WTC11 (cell line): ENCODE results near the gene ACTR3C. TPM values are rescaled to one million over a fixed set of nuclear protein-coding genes. Genes with fewer than 3 reads are reported as not detected.
A peak's percentile ranks its signal among the peaks of the same experiment; 100 is the strongest.

Source experiments
- ATAC-seq: fragments of 200-7000 bp; cut with Tn5 transposase; 2 replicates; pipeline ENCODE4 v1.10.0; 2021; ENCODE audit warnings: mild to moderate bottlenecking, moderate library complexity
- CTCF ChIA-PET: fragments of 300-600 bp; sonication (Branson Sonifier 250); formaldehyde crosslinking; loops from one replicate; lab custom pipeline; 2021; ENCODE audit warnings: antibody characterized with exemption; lab: Charles Lee
- POLR2A ChIA-PET: fragments of 350-600 bp; sonication (Branson Sonifier 250); formaldehyde crosslinking; loops from one replicate; lab custom pipeline; 2021; ENCODE audit warnings: antibody characterized with exemption; lab: Charles Lee
- DNase-seq: peaks from one replicate; pipeline ENCODE4 v3.0.0; 2021; ENCODE audit warnings: low spot score
- H3K27ac Mint-ChIP-seq: 2 replicates; pipeline ENCODE4 v1.8.0; 2021; ENCODE audit warnings: mixed read lengths
- H3K27me3 Mint-ChIP-seq: 2 replicates; pipeline ENCODE4 v1.8.0; 2021; ENCODE audit warnings: low read depth, mild to moderate bottlenecking, moderate library complexity, mixed read lengths
- H3K36me3 Mint-ChIP-seq: 2 replicates; pipeline ENCODE4 v1.8.0; 2021; ENCODE audit warnings: mixed read lengths
- H3K4me1 Mint-ChIP-seq: 2 replicates; pipeline ENCODE4 v1.8.0; 2022; ENCODE audit warnings: mixed read lengths
- H3K4me3 Mint-ChIP-seq: 2 replicates; pipeline ENCODE4 v1.8.0; 2021; ENCODE audit warnings: mild to moderate bottlenecking, moderate library complexity, mixed read lengths
- H3K9me3 Mint-ChIP-seq: 2 replicates; pipeline ENCODE4 v1.8.0; 2021; ENCODE audit warnings: mixed read lengths
- ELF4 ChIP-seq: sonication (generic); formaldehyde crosslinking; IDR thresholded peaks from 2 replicates; pipeline ENCODE4 v1.8.1; 2022; ENCODE audit warnings: low read depth, mild to moderate bottlenecking, moderate library complexity, missing genetic modification reagents
- EMX1 ChIP-seq: fragments of 250-450 bp; sonication (Bioruptor Pico); IDR thresholded peaks from 2 replicates; pipeline ENCODE4 v1.8.0; 2021; ENCODE audit warnings: mild to moderate bottlenecking
- ETV6 ChIP-seq: sonication (generic); formaldehyde crosslinking; IDR thresholded peaks from 2 replicates; pipeline ENCODE4 v1.8.1; 2022; ENCODE audit warnings: mild to moderate bottlenecking, missing genetic modification reagents
- FOXP1 ChIP-seq: sonication (generic); formaldehyde crosslinking; IDR thresholded peaks from 2 replicates; pipeline ENCODE4 v1.8.0; 2022; ENCODE audit warnings: missing genetic modification reagents, mild to moderate bottlenecking, moderate library complexity, borderline replicate concordance
- NFE2L1 ChIP-seq: sonication (generic); formaldehyde crosslinking; IDR thresholded peaks from 2 replicates; pipeline ENCODE4 v1.8.1; 2023; ENCODE audit warnings: missing genetic modification reagents
- NR1H2 ChIP-seq: sonication (generic); formaldehyde crosslinking; IDR thresholded peaks from 2 replicates; pipeline ENCODE4 v1.9.0; 2021; ENCODE audit warnings: mild to moderate bottlenecking, moderate library complexity, missing genetic modification reagents
- NR2C2 ChIP-seq: sonication (generic); formaldehyde crosslinking; IDR thresholded peaks from 2 replicates; pipeline ENCODE4 v1.8.0; 2022; ENCODE audit warnings: mild to moderate bottlenecking, missing genetic modification reagents
- PRRX2 ChIP-seq: fragments of 250-450 bp; sonication (Bioruptor Pico); IDR thresholded peaks from 2 replicates; pipeline ENCODE4 v1.8.0; 2021; ENCODE audit warnings: mild to moderate bottlenecking
- RORB ChIP-seq: fragments of 250-450 bp; sonication (Bioruptor Pico); IDR thresholded peaks from 2 replicates; pipeline ENCODE4 v1.9.0; 2021; ENCODE audit warnings: mild to moderate bottlenecking
- TEAD1 ChIP-seq: sonication (generic); formaldehyde crosslinking; IDR thresholded peaks from 2 replicates; pipeline ENCODE4 v1.8.0; 2022; ENCODE audit warnings: mild to moderate bottlenecking, missing genetic modification reagents
- ZNF121 ChIP-seq: sonication (generic); formaldehyde crosslinking; IDR thresholded peaks from 2 replicates; pipeline ENCODE4 v1.8.0; 2023; ENCODE audit warnings: missing genetic modification reagents
- ZNF423 ChIP-seq: fragments of 250-450 bp; sonication (Bioruptor Pico); IDR thresholded peaks from 2 replicates; pipeline ENCODE4 v2.1.2; 2022; ENCODE audit warnings: mild to moderate bottlenecking, moderate library complexity
- ZNF671 ChIP-seq: fragments of 250-450 bp; sonication (Bioruptor Pico); IDR thresholded peaks from 2 replicates; pipeline ENCODE4 v1.8.0; 2021; ENCODE audit warnings: mild to moderate bottlenecking
- total RNA-seq: library from RNA; stranded (reverse); gene quantifications from 3 replicates; pipeline ENCODE4 v1.2.3, GENCODE V29; 2021
- TF ChIP-seq, protein P1 (sequence below): sonication (generic); formaldehyde crosslinking; IDR thresholded peaks from 2 replicates; pipeline ENCODE4 v1.8.0; 2023; ENCODE audit warnings: mild to moderate bottlenecking, missing genetic modification reagents
- TF ChIP-seq, protein P2 (sequence below): sonication (generic); formaldehyde crosslinking; IDR thresholded peaks from 2 replicates; pipeline ENCODE4 v1.8.1; 2022; ENCODE audit warnings: low read depth, mild to moderate bottlenecking, moderate library complexity, missing genetic modification reagents, borderline replicate concordance
- TF ChIP-seq, protein P3 (sequence below): fragments of 250-450 bp; sonication (Bioruptor Pico); conservative IDR thresholded peaks from 2 replicates; pipeline ENCODE4 v1.9.0; 2021; ENCODE audit warnings: mild to moderate bottlenecking
- TF ChIP-seq, protein P4 (sequence below): sonication (generic); formaldehyde crosslinking; IDR thresholded peaks from 2 replicates; pipeline ENCODE4 v1.8.1; 2022; ENCODE audit warnings: mild to moderate bottlenecking, moderate library complexity, missing genetic modification reagents
- TF ChIP-seq, protein P5 (sequence below): sonication (generic); formaldehyde crosslinking; IDR thresholded peaks from 2 replicates; pipeline ENCODE4 v1.8.1; 2023; ENCODE audit warnings: mild to moderate bottlenecking, missing genetic modification reagents

The ACTR3C gene
- total RNA-seq, 1 experiment from 2014 or later = 1.4 TPM

DNA sequence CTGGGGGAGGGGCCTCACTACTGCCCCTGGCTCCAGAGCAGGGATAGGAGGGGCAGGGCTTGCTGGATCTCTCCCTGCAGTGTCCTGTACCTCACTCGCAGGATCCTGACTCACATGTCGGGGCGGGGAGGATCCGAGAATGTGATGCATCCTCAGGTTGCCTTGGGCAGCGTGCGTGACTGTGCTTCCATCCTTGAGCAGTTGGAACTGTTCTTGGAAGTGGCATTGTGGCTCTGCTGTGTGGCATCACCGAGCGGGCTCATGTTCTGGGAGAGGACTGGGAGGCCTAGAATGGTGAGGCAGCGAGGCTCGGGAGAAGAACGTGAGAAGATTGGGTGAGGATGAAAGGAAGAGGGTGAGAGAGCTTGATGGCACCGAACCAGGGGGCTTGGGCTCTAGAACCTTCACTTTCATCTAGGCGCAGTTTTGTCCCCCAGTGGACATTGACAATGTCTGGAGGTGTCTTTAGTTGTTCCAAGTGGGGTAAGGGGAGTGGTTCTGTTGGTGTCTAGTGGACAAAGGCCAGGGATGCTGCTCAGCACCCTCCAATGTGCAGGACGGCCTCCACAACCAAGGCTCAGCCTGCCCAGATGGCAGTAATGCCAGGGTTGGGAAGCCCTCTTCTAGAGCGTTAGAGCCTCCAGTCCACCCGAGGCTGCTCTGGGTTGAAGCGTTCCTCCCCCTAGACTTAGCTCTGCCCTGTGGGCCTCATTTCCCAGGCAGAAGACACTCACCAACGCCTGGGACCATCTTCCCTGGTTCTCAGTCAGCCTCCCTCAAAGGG lies 9.7 kb upstream of the ACTR3C start:
- peak overlapping the region; percentile 93 for H3K27ac Mint-ChIP-seq
- no peaks in the 10 kb centered on the region for H3K27me3 Mint-ChIP-seq
- ATAC-seq (no peak), DNase-seq (no peak)
- peaks cover 27% of the 10 kb centered on the region for H3K36me3 Mint-ChIP-seq
- TF ChIP-seq, protein P1, sequence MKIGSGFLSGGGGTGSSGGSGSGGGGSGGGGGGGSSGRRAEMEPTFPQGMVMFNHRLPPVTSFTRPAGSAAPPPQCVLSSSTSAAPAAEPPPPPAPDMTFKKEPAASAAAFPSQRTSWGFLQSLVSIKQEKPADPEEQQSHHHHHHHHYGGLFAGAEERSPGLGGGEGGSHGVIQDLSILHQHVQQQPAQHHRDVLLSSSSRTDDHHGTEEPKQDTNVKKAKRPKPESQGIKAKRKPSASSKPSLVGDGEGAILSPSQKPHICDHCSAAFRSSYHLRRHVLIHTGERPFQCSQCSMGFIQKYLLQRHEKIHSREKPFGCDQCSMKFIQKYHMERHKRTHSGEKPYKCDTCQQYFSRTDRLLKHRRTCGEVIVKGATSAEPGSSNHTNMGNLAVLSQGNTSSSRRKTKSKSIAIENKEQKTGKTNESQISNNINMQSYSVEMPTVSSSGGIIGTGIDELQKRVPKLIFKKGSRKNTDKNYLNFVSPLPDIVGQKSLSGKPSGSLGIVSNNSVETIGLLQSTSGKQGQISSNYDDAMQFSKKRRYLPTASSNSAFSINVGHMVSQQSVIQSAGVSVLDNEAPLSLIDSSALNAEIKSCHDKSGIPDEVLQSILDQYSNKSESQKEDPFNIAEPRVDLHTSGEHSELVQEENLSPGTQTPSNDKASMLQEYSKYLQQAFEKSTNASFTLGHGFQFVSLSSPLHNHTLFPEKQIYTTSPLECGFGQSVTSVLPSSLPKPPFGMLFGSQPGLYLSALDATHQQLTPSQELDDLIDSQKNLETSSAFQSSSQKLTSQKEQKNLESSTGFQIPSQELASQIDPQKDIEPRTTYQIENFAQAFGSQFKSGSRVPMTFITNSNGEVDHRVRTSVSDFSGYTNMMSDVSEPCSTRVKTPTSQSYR (CRISPR knock-in tag) = no peak
- TF ChIP-seq, protein P2, sequence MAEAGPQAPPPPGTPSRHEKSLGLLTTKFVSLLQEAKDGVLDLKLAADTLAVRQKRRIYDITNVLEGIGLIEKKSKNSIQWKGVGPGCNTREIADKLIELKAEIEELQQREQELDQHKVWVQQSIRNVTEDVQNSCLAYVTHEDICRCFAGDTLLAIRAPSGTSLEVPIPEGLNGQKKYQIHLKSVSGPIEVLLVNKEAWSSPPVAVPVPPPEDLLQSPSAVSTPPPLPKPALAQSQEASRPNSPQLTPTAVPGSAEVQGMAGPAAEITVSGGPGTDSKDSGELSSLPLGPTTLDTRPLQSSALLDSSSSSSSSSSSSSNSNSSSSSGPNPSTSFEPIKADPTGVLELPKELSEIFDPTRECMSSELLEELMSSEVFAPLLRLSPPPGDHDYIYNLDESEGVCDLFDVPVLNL (CRISPR knock-in tag) = no peak
- TF ChIP-seq ZNF671 (CRISPR knock-in tag) = no peak
- H3K9me3 Mint-ChIP-seq = no peaks in the 10 kb centered on the region
- ChIA-PET CTCF (no interaction called here), POLR2A (no interaction called here)
- peaks cover 80% of the 10 kb centered on the region for H3K4me1 Mint-ChIP-seq
- no peak overlapping the region for H3K4me3 Mint-ChIP-seq

DNA sequence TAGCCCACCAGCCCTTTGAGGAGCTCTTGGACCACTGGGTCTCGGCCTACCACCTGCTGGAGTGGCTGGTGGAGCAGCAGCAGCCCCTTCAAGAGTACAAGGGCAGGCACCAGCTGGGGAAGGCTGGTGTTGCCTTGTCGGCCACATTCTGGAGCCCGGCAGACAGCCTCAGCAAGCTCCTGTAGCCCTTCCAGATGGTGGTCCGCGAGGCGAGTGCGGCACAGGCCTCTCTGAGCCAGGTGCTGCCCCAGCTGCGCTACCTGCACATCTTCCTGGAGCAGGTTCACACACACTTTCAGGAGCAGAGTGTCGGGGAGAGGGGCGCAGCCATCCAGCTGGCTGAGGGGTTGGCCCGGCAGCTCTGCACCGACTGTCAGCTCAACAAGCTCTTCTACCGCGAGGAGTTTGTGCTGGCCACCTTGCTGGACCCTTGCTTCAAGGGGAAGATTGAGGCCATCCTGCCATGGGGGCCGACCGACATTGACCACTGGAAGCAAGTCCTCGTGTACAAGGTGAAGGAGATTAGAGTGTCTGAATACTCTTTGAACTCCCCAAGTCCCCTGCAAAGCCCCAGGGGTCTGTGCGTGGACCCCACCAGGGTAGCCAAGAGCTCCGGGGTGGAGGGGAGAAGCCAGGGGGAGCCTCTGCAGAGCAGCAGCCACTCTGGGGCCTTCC lies 7.0 kb upstream of the ACTR3C start:
- ChIA-PET POLR2A (interaction anchor here (0.6 to 2.2 kb wide), 9 partner anchors 10 to 1040 kb away, joined by 3 to 9 read pairs (median 3); partner anchors contain the start of genes RARRES2 and REPIN1), CTCF (interaction anchor here (0.6 to 1.5 kb wide), 10 partner anchors 8 to 657 kb away, joined by 3 to 6 read pairs (median 4); no protein-coding TSS in a partner anchor)
- H3K27ac Mint-ChIP-seq = peak overlapping the region; percentile 82
- H3K4me1 Mint-ChIP-seq = peaks cover 60% of the 10 kb centered on the region
- TF ChIP-seq ZNF121 (peak; percentile 39; the same call in 1 of the 2 replicates), NR2C2 (CRISPR knock-in tag) (no peak), ZNF671 (CRISPR knock-in tag) (no peak), ELF4 (CRISPR knock-in tag) (no peak), FOXP1 (CRISPR knock-in tag) (peak; percentile 41; the same call in 1 of the 2 replicates), NFE2L1 (CRISPR knock-in tag) (no peak)
- ATAC-seq = no peak
- no peaks in the 10 kb centered on the region for H3K9me3 Mint-ChIP-seq
- no peak for DNase-seq
- H3K4me3 Mint-ChIP-seq = no peak overlapping the region
- H3K27me3 Mint-ChIP-seq = 0 out of 2 replicates have a peak, but pooled peaks cover under 1% of the 10 kb centered on the region
- H3K36me3 Mint-ChIP-seq = peaks cover 43% of the 10 kb centered on the region

DNA sequence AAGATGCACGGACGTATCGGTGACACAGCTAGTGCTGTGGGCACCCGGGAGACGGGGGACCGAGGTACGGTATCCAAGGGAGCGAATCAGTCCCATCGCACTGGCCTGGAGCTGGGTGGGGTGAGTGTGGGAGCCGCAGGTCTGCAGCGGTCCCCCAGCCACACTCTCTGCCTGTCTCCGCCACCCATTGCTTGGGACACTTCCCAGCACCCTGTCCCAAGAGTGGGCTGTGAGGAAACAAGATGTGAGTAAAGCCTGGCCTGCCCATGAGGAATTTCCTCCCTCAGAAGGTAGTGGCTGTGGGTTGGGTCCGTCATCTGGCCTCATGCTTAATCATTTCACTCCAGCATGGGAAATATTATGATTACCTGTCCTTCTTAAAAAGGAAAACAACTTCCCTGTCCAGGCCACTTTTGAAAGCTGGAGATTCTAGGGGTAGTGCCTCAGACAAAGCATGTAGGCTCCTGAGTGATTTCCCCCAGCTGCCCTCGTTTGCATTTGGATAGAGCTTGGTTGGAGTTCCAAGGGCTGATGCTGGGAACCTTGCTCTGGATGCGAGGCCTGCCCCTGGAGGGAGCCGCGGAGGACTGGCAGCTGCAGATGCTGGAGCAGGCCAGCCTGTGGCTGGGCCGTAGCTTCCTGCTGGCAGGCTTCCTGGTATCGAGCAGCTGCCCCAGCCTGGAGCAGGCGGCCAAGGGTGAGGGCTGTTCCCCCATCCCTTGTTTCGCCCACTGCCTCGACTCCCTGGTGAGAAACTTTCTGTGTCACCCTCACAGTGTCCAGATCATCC lies 6.2 kb upstream of the ACTR3C start:
- DNase-seq (peak; percentile 81), ATAC-seq (peak; percentile 94)
- Mint-ChIP-seq H3K4me3 (peak overlapping the region; percentile 26; the same call in 1 of the 2 replicates), H3K27ac (peak overlapping the region; percentile 97), H3K4me1 (peaks cover 60% of the 10 kb centered on the region), H3K9me3 (no peaks in the 10 kb centered on the region), H3K36me3 (peaks cover 44% of the 10 kb centered on the region), H3K27me3 (0 out of 2 replicates have a peak, but pooled peaks cover 2% of the 10 kb centered on the region)
- CTCF ChIA-PET = interaction anchor here (0.7 to 1.5 kb wide), 11 partner anchors 9 to 646 kb away, joined by 3 to 6 read pairs (median 4); no protein-coding TSS in a partner anchor
- POLR2A ChIA-PET = interaction anchor here (0.6 to 2.2 kb wide), 11 partner anchors 9 to 1039 kb away, joined by 3 to 9 read pairs (median 3); partner anchors contain the start of genes RARRES2 and REPIN1
- TF ChIP-seq, protein P3, sequence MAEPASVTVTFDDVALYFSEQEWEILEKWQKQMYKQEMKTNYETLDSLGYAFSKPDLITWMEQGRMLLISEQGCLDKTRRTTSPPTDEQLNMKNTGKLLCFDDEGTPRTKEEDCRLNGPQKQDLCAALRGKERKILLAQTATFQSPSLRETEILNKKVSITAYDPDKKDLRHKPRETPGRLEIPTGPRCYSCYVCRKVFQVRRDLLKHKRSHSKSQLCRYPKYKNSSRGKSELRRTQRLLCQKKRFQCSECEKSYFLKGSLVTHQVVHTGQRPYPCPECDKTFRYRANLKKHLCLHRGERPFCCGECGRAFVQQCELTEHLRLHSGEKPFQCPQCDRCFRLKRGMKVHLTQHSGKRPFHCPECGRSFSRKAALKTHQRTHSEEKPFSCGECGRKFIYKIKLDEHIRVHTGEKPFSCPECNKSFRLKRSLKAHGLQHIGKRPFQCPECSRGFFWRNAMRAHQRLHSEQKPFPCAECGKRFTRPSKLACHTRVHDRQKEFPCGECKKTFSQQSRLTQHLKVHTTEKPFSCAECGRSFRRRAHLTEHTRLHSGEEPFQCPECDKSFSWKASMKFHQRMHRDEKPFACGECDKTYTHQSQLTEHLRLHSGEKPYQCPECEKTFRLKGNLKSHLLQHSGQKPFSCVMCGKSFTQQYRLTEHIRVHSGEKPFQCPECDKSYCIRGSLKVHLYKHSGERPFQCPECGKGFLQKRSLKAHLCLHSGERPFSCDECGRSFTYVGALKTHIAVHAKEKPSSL (CRISPR knock-in tag) = no peak
- TF ChIP-seq EMX1 (CRISPR knock-in tag) = no peak
- TF ChIP-seq RORB (CRISPR knock-in tag) = no peak
- TF ChIP-seq, protein P4, sequence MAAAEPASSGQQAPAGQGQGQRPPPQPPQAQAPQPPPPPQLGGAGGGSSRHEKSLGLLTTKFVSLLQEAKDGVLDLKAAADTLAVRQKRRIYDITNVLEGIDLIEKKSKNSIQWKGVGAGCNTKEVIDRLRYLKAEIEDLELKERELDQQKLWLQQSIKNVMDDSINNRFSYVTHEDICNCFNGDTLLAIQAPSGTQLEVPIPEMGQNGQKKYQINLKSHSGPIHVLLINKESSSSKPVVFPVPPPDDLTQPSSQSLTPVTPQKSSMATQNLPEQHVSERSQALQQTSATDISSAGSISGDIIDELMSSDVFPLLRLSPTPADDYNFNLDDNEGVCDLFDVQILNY (CRISPR knock-in tag) = no peak
- no peak for TF ChIP-seq NFE2L1 (CRISPR knock-in tag)
- TF ChIP-seq PRRX2 (CRISPR knock-in tag) = no peak
- TF ChIP-seq ZNF671 (CRISPR knock-in tag) = no peak
- peak; percentile 49; the same call in 1 of the 2 replicates for TF ChIP-seq ETV6
- TF ChIP-seq NR1H2 (CRISPR knock-in tag) = no peak
- TF ChIP-seq, protein P5, sequence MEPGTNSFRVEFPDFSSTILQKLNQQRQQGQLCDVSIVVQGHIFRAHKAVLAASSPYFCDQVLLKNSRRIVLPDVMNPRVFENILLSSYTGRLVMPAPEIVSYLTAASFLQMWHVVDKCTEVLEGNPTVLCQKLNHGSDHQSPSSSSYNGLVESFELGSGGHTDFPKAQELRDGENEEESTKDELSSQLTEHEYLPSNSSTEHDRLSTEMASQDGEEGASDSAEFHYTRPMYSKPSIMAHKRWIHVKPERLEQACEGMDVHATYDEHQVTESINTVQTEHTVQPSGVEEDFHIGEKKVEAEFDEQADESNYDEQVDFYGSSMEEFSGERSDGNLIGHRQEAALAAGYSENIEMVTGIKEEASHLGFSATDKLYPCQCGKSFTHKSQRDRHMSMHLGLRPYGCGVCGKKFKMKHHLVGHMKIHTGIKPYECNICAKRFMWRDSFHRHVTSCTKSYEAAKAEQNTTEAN (CRISPR knock-in tag) = no peak
- 0 out of 2 replicates have a peak, but pooled peaks have one; percentile 29 for TF ChIP-seq TEAD1 (CRISPR knock-in tag)
- peak; percentile 86 for TF ChIP-seq ZNF423 (CRISPR knock-in tag)
- TF ChIP-seq, protein P2 (CRISPR knock-in tag) = no peak
